MM.1S (cell line): ENCODE results near the gene ATG4A.

Experiments
- DNase-seq: peaks from one replicate; pipeline ENCODE4 v3.0.0-alpha.2; 2015
- H2AFZ ChIP-seq: fragments of 300-600 bp; sonication (generic); 2 replicates; pipeline ENCODE4 v1.6.0; 2016; ENCODE audit warnings: antibody characterized with exemption, low read length
- H3F3A ChIP-seq: fragments of 300-600 bp; sonication (generic); 2 replicates; pipeline ENCODE4 v1.6.1; 2016; ENCODE audit warnings: mild to moderate bottlenecking, antibody characterized with exemption, low read length, moderate library complexity, mixed read lengths; ENCODE audit not compliant: insufficient read depth
- H3K27ac ChIP-seq: fragments of 300-600 bp; sonication (generic); 2 replicates; pipeline ENCODE4 v1.5.1; 2016; ENCODE audit warnings: mild to moderate bottlenecking, low read length
- H3K27me3 ChIP-seq: fragments of 300-600 bp; sonication (generic); replicated peaks from 2 replicates; pipeline ENCODE4 v1.6.0; 2016; ENCODE audit warnings: low read length; ENCODE audit not compliant: insufficient read depth
- H3K36me3 ChIP-seq: fragments of 300-600 bp; sonication (generic); replicated peaks from 2 replicates; pipeline ENCODE4 v1.6.1; 2016; ENCODE audit warnings: mild to moderate bottlenecking, low read length, mixed read lengths; ENCODE audit not compliant: insufficient read depth
- H3K4me1 ChIP-seq: fragments of 300-600 bp; sonication (generic); 2 replicates; pipeline ENCODE4 v1.6.1; 2016; ENCODE audit warnings: low read length, mixed read lengths
- H3K4me2 ChIP-seq: fragments of 300-600 bp; sonication (generic); 2 replicates; pipeline ENCODE4 v1.6.0; 2016; ENCODE audit warnings: low read depth, low read length
- H3K4me3 ChIP-seq: fragments of 300-600 bp; sonication (generic); 2 replicates; pipeline ENCODE4 v1.5.1; 2016; ENCODE audit warnings: low read length, mixed read lengths
- H3K79me2 ChIP-seq: fragments of 300-600 bp; sonication (generic); 2 replicates; pipeline ENCODE4 v1.6.1; 2016; ENCODE audit warnings: mixed run types, low read length, mixed read lengths
- H3K9ac ChIP-seq: fragments of 300-600 bp; sonication (generic); 2 replicates; pipeline ENCODE4 v1.6.1; 2016; ENCODE audit warnings: low read length, mixed read lengths
- H3K9me2 ChIP-seq: fragments of 300-600 bp; sonication (generic); replicated peaks from 2 replicates; pipeline ENCODE4 v1.6.1; 2016; ENCODE audit warnings: mild to moderate bottlenecking, low read length, mixed read lengths; ENCODE audit not compliant: insufficient read depth
- H3K9me3 ChIP-seq: fragments of 300-600 bp; sonication (generic); replicated peaks from 2 replicates; pipeline ENCODE4 v1.6.1; 2016; ENCODE audit warnings: mild to moderate bottlenecking, low read length, mixed read lengths; ENCODE audit not compliant: insufficient read depth
- H4K20me1 ChIP-seq: fragments of 300-600 bp; sonication (generic); 2 replicates; pipeline ENCODE4 v1.6.1; 2016; ENCODE audit warnings: mild to moderate bottlenecking, low read length, moderate library complexity, mixed read lengths; ENCODE audit not compliant: insufficient read depth
- EZH2 ChIP-seq: fragments of 300-600 bp; sonication (generic); optimal IDR thresholded peaks from 2 replicates; pipeline ENCODE3; 2017; ENCODE audit warnings: low read depth, mild to moderate bottlenecking, antibody characterized with exemption, low read length, mixed read lengths
- EZH2phosphoT487 ChIP-seq: fragments of 300-600 bp; sonication (generic); IDR thresholded peaks from 2 replicates; pipeline ENCODE4 v1.6.1; 2018; ENCODE audit warnings: antibody characterized with exemption, low read length
- TF ChIP-seq, protein P1 (sequence below): fragments of 300-600 bp; sonication (generic); IDR thresholded peaks from 2 replicates; pipeline ENCODE4 v1.5.1; 2016; ENCODE audit warnings: antibody characterized with exemption, low read length, mixed read lengths

The ATG4A gene

GRCh38 chrX:108064001-108064400, 27.6 kb upstream of the ATG4A start:
- Histone ChIP-seq H3K27ac (no peak overlapping the region), H3K9me2 (no peaks in the 10 kb centered on the region), H3K4me3 (no peak overlapping the region), H3K79me2 (no peaks in the 10 kb centered on the region), H2AFZ (no peak overlapping the region), H3K27me3 (no peaks in the 10 kb centered on the region), H3K9me3 (no peaks in the 10 kb centered on the region), H3K4me1 (no peaks in the 10 kb centered on the region), H4K20me1 (no peaks in the 10 kb centered on the region), H3K36me3 (no peaks in the 10 kb centered on the region), H3F3A (no peaks in the 10 kb centered on the region), H3K9ac (no peak overlapping the region), H3K4me2 (no peak overlapping the region)
- TF ChIP-seq EZH2 (no peak), EZH2phosphoT487 (no peak)
- TF ChIP-seq, protein P1, sequence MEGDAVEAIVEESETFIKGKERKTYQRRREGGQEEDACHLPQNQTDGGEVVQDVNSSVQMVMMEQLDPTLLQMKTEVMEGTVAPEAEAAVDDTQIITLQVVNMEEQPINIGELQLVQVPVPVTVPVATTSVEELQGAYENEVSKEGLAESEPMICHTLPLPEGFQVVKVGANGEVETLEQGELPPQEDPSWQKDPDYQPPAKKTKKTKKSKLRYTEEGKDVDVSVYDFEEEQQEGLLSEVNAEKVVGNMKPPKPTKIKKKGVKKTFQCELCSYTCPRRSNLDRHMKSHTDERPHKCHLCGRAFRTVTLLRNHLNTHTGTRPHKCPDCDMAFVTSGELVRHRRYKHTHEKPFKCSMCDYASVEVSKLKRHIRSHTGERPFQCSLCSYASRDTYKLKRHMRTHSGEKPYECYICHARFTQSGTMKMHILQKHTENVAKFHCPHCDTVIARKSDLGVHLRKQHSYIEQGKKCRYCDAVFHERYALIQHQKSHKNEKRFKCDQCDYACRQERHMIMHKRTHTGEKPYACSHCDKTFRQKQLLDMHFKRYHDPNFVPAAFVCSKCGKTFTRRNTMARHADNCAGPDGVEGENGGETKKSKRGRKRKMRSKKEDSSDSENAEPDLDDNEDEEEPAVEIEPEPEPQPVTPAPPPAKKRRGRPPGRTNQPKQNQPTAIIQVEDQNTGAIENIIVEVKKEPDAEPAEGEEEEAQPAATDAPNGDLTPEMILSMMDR = no peak
- DNase-seq = no peak

DNA sequence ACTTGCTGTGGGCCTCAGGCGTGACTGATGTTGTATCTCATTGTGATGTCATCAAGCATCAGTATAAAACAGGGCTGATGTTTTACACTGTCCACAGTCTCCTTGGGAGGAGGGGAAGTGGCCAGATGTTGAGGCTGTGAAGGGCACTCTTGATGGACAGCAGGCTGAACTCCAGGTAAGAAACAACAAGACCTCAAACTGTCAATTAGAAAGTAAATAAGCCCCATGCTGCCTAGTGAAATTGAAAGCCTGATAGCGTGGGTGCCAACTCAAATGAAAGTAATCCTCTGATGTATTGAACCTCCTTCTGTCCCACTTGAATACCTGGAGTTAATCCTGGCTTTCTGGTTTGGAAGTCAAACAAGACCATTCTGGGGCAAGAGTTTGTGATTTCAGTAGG, 27.0 kb upstream of the ATG4A start:
- Histone ChIP-seq H3K9me2 (no peaks in the 10 kb centered on the region), H3K9ac (no peak overlapping the region), H3K27ac (no peak overlapping the region)

GRCh38 chrX:108068121-108068520, 23.5 kb upstream of the ATG4A start:
- Histone ChIP-seq H2AFZ (no peak overlapping the region), H3K9ac (no peak overlapping the region), H3K27me3 (no peaks in the 10 kb centered on the region), H3F3A (no peaks in the 10 kb centered on the region), H3K9me3 (no peaks in the 10 kb centered on the region), H3K79me2 (no peaks in the 10 kb centered on the region), H3K9me2 (no peaks in the 10 kb centered on the region), H3K4me3 (no peak overlapping the region), H3K36me3 (no peaks in the 10 kb centered on the region), H3K27ac (no peak overlapping the region), H3K4me2 (no peak overlapping the region), H3K4me1 (no peaks in the 10 kb centered on the region), H4K20me1 (no peaks in the 10 kb centered on the region)
- no peak for DNase-seq
- TF ChIP-seq, protein P1 = no peak
- TF ChIP-seq EZH2phosphoT487 (no peak), EZH2 (no peak)

More for the DNA sequence above, 27.0 kb upstream of the ATG4A start:
- Histone ChIP-seq H2AFZ (no peak overlapping the region), H3K4me1 (no peaks in the 10 kb centered on the region), H3K36me3 (no peaks in the 10 kb centered on the region), H3K4me2 (no peak overlapping the region), H3K27me3 (no peaks in the 10 kb centered on the region), H4K20me1 (no peaks in the 10 kb centered on the region), H3K79me2 (no peaks in the 10 kb centered on the region), H3K9me3 (no peaks in the 10 kb centered on the region), H3K4me3 (no peak overlapping the region), H3F3A (no peaks in the 10 kb centered on the region)
- no peak for DNase-seq
- TF ChIP-seq EZH2phosphoT487 = no peak
- TF ChIP-seq, protein P1 = no peak
- no peak for TF ChIP-seq EZH2
